HG02981 (cell line): ENCODE results near the gene ZNF423.
"Not testable (repeated sequence)": the region's sequence is repeated elsewhere in the genome, so short reads cannot be mapped to it uniquely, and the experiment has no call there.

Experiments used
- ATAC-seq: cut with Tn5 transposase; IDR thresholded peaks from one replicate; pipeline ENCODE4 v1.9.1; 2021; ENCODE audit warnings: mild to moderate bottlenecking, moderate library complexity; ENCODE audit not compliant: unreplicated experiment

ZNF423 gene

DNA sequence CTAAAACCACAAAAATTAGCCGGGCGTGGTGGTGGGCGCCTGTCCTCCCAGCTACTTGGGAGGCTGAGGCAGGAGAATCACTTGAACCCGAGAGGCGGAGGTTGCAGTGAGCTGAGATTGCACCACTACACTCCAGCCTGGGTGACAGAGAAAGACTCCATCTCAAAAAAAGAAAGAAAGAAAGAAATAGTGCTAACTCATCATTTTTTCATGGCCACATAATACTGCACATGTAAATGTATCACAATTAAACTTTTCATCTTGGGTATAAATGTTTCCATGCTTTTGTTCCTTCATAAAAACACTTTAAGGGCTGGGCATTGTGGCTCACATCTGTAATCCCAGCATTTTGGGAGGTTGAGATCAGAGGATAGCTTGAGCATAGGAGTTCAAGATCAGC lies 15.9 kb upstream of the ZNF423 start:
- ATAC-seq = not testable (repeated sequence)

DNA sequence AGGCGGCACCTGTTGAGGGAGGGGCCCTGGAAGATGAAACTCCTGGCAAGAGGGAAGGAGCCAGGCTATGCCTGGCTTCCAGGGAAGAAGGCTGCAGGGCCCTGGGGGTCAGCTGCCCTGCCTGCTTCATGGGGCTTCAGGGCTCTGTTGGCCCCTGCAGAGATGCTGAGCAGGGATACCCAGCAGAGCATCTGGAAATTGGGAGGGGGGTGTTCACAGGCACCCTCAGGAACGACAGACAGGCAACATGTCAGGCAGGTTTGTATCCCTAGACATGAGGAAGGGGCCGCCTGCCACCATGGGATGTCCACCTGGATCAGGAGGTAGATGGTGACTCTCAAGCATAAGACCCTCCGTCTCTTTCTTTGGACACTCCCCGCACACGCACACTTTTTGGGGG lies 13.8 kb upstream of the ZNF423 start:
- no peak for ATAC-seq

- no peak for ATAC-seq
Observed at GRCh38 chr16:49867796-49868668, 12.1 kb upstream of the ZNF423 start.

DNA sequence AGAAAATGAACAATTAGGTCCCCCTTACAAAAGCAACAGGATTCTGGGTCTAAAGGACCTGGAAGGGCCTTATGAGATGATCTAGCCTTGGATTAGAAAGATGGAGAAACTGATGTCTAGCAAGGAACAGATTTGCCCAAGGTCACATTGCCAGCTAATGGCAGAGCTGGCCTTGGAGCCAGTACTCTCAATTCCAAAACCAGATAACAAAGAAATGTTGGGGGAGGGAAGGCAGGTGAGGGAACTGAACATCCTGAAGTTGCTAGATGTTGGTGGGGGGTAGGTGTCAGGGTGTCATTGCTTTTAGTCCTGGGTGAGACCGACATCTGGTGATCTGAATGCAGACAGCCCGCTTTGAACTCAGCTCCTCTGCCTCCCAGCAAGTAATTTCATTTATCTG lies 11.3 kb upstream of the ZNF423 start:
- ATAC-seq = no peak

- no peak for ATAC-seq
Observed at GRCh38 chr16:49866595-49867071, 10.7 kb upstream of the ZNF423 start.

DNA sequence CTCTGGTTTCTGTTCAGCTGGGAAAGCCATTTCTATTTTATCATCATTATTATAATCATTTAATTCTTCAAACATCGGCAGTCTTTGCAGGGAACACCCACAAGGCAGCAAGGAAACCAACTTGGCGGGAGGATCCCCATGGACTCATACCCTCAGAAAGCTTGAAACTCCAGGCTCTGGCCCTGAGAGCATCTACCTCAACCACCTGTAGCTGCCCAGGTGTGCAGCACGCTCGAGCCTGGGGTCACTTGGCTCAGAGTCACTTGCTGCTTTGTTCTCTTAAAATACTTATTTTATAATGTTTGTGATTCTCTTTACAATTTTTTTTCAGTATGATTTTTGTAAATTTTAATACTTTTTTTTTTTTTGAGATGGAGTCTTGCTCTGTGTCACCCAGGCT lies 6.8 kb upstream of the ZNF423 start:
- no peak for ATAC-seq

DNA sequence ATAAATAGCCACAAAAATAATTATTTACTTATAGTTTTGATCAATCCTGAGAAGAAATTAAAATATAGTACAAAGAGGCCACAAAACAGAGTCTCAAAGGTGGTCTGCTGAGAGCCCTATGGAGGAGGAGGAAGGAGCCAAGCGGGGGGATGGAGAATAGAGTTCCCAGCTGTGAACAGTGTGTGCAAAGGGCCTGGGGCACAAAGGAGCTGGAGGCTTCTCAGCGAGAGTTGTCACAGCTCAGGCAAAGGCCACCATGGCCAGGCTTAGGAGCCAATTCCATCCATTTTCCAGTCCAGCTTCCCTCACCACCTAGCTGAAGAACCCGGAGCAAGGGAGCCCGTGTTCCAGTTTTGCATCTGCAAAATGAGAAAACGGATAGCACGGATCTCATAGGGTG lies 5.4 kb upstream of the ZNF423 start:
- no peak for ATAC-seq

- ATAC-seq = no peak
Observed at GRCh38 chr16:49860593-49860992, 4.7 kb upstream of the ZNF423 start.

GRCh38 chr16:49859125-49859811 lies 3.4 kb upstream of the ZNF423 start:
- no peak for ATAC-seq

- ATAC-seq = no peak
Observed at GRCh38 chr16:49858200-49859124, 2.5 kb upstream of the ZNF423 start.

DNA sequence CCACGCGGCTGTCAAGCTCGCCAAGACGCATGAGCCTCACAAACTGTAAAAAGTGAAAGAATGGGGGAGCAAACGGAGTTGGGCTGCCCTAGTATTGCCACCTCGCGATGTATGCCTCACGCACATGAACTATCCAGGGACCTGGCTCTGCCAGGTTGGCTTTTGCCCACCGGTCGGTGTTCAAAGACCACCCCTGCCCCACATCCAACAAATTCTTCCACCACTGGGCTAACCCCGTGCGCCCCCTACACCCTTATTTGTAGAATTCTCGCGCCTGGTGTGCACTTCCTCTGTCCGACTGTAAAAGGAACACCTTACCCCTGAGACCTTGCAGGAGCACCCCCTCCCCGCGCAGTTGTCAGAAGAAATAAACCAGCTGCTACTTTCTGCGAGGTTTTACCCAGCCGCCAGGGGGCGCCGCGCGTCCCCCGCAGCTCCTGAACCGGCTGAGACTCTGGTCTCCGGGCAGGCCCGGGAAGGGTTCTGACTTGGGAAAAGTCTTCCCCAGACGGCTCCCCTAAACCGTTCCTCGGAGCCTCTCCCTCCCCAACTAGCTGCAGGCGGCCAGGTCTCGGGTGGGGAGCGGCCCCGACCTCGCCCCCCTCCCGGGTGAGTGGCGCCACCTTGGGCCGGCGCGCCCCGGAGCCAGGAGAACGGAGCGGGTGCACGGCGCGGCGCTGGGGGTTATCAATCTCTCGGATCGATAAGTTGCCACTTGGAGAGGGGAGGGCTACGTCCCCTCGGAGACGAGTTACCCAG lies 1.7 kb upstream of the ZNF423 start:
- no peak for ATAC-seq

GRCh38 chr16:49856672-49857330 lies 889 bp upstream of the ZNF423 start:
- ATAC-seq = no peak

DNA sequence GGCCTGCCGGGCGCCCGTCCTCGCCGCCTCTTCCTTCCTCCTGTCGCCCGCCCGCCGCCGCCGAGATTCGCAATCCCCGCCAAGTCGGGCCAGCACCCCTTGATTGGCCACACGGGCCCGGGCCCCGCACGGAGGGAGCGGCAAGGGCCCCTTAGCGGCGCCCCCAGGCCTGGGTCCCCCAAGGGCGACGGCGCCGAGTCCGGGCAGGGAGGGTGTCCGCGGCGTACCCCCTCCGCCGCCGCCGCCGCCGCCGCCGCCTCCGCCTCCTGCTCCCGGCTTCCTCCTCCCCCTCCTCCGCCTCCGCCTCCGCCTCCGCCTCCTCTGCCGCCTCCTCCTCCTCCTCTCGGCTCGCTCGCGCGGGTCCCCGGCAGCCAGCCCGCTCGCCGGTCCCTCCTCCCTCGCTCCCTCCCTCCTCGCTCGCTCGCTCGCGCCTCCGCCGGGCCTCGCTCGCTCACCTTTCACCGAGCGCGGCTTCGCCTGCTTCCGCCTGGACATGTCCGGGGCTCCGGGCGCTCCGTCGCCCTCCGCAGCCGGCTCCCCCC lies 561 bp downstream of the ZNF423 start:
- peak; percentile 70 for ATAC-seq

DNA sequence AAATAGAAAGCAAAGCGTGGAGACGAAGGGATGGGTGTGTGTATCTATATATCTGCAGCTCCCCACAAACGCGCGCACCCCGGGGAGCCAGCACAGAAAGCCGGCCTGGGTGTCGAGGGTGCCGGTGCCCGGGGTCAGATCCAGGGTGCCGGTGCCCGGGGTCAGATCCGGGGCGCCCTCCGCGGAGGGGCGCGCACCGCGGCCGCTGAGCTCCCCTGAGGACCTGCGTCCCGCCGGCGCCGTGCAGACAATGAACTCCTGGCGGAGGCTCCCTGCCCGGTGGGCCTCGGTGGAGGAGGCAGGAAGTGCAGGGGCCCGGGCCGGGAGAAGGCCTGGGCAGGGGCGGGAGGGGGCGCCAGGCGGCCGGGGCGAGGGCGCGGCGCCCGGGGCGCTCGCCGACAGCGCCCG lies 1.1 kb downstream of the ZNF423 start:
- ATAC-seq = peak; percentile 11

GRCh38 chr16:49854188-49854795 lies 1.6 kb downstream of the ZNF423 start:
- ATAC-seq = no peak

- ATAC-seq = no peak
Observed at GRCh38 chr16:49852279-49852678, 3.6 kb downstream of the ZNF423 start.

GRCh38 chr16:49851468-49851787 lies 4.5 kb downstream of the ZNF423 start:
- no peak for ATAC-seq

DNA sequence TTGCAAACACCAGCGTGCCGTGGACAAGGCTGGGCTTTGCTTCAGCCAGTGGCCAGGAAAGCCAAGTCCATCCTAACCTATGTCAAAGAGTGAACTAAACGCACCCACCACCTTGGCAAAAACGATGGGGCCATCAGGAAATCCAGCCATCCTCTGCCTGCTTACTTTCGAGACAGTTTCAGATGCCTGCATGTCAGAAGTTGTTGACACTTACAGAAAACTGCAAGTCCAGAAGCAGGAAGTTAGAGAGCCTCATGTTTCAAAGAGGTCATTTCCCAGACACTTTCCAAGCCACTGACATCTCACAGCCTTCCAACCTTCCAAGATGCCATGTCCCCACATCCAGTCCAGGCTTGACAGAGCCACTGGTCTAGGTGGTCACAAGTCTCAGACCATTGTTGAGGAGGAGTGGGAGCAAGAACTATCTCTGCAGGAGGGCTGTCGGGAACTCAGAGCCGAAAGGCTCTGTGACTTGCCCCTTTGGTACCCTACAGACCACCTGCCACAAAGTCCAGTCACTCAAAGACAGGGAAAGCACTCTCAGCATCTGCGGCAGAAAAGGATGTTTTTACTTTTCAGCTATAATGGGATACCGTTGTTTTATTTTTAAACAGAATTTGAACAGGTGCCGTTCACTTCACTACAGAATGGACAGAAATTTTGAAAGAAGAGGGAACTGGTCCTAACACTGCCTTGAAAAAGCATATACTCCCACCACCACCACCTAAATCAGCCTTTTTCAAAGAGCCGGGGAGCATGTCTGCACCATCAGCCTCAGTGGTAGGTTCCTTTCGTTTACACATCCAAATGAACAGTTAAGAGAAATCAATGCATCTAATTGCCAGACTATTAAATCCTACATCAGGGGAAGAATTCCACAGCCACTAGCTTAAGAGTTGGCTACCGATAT lies 5.1 kb downstream of the ZNF423 start:
- ATAC-seq = no peak
